ENCODE measurements around the gene CRTC3. TPM values are rescaled to one million over a fixed set of nuclear protein-coding genes. Genes with fewer than 3 reads are reported as not detected.
"Not testable (repeated sequence)": the region's sequence is repeated elsewhere in the genome, so short reads cannot be mapped to it uniquely, and the experiment has no call there.

The CRTC3 gene
- total and polyA plus RNA-seq, 11 donors, result 12.0 to 42.2 (median 24.0) TPM

GRCh38 chr15:90671216-90671615, 141.5 kb downstream of the CRTC3 start:
- Histone ChIP-seq H3K27me3 (no peaks in the 10 kb centered on the region), H3K4me3 (no peak overlapping the region), H3K27ac (no peak overlapping the region), H3K36me3 (no peaks in the 10 kb centered on the region), H3K4me1 (peaks cover 0 to 1% (median 0%) of the 10 kb centered on the region in 12 donors), H3K9me3 (no peaks in the 10 kb centered on the region)
- ATAC-seq (no peak), DNase-seq (no peak)
- intact Hi-C loops (cut with DNase I), result no loop called here
- TF ChIP-seq POLR2A (IDR thresholded peaks at IDR 0.05) (no peak), CTCF (IDR thresholded peaks at IDR 0.05) (no peak)
- whole genome bisulfite sequencing, 4 donors, result 88 to 94% (median 92%) methylated on average over 4 of the region's 4 CpGs

DNA sequence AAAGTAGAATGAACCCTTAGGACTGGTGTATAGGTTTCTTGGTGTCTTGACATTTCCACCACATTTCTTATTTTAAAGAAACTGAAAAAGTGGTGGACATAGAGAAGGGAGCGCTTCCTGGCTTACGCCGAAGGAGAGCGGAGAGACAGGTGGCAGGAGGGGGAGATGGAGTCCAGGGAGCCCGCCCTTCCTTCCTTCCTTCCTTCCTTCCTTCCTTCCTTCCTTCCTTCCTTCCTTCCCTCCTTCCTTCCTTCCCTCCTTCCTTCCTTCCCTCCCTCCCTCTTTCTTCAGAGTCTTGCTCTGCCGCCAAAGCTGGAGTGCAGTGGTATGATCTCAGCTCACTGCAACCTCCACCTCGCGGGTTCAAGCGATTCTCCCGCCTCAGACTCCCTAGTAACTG, 143.6 kb downstream of the CRTC3 start:
- H3K27ac ChIP-seq; H3K4me1 ChIP-seq; H3K9me3 ChIP-seq; H3K36me3 ChIP-seq; H3K4me3 ChIP-seq; ATAC-seq; DNase-seq; intact Hi-C loops (cut with DNase I); H3K27me3 ChIP-seq: not testable (repeated sequence)
- WGBS, 4 donors, result 85 to 93% (median 91%) methylated on average over 10 of the region's 10 CpGs

DNA sequence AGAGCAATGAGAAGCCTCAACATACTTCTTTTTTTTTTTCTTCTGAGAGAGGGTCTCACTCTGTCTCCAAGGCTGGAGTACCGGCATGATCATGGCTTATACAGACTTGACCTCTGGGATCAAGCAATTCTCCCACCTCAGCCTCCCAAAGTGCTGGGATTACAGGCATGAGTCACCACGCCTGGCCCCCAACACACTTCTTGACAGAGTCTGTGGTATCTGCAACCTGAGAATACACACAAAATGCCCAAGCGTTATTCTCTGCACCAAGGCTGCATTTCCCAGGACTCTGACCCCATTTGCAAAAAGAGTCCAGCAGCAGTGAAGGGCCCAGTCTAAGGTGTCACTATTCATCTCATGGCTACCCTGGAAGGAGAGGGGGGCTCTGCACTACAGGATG, 144.8 kb downstream of the CRTC3 start:
- H3K27ac ChIP-seq, result no peak overlapping the region
- no peak for DNase-seq
- no peaks in the 10 kb centered on the region for H3K9me3 ChIP-seq
- WGBS, 4 donors, result 70 to 90% (median 86%) methylated on average over 3 of the region's 3 CpGs
- H3K36me3 ChIP-seq, result no peaks in the 10 kb centered on the region
- TF ChIP-seq POLR2A (IDR thresholded peaks at IDR 0.05), result no peak
- no peak for TF ChIP-seq CTCF (IDR thresholded peaks at IDR 0.05)
- no peaks in the 10 kb centered on the region for H3K27me3 ChIP-seq
- intact Hi-C loops (cut with DNase I), result no loop called here
- no peaks in the 10 kb centered on the region for H3K4me1 ChIP-seq
- H3K4me3 ChIP-seq, result no peak overlapping the region
- no peak for ATAC-seq

- H3K27ac ChIP-seq, result no peak overlapping the region
- no peak overlapping the region for H3K4me3 ChIP-seq
- no peaks in the 10 kb centered on the region for H3K27me3 ChIP-seq
- no peak for DNase-seq
- WGBS, 4 donors, result 82 to 90% (median 86%) methylated on average over 5 of the region's 5 CpGs
- no peak for TF ChIP-seq CTCF (IDR thresholded peaks at IDR 0.05)
- TF ChIP-seq POLR2A (IDR thresholded peaks at IDR 0.05), result no peak
- no peaks in the 10 kb centered on the region for H3K9me3 ChIP-seq
- ATAC-seq, result no peak
- no peaks in the 10 kb centered on the region for H3K36me3 ChIP-seq
- H3K4me1 ChIP-seq, result peaks cover 0 to 5% (median 0%) of the 10 kb centered on the region in 12 donors
- intact Hi-C loops (cut with DNase I), result no loop called here
Measured at GRCh38 chr15:90675464-90675863, 145.7 kb downstream of the CRTC3 start.
